Measurements from ENCODE around the gene PLCG1. TPM values are rescaled to one million over a fixed set of nuclear protein-coding genes. Genes with fewer than 3 reads are reported as not detected.

Gene PLCG1
- polyA plus RNA-seq, 1 donor (not counting 4 experiments of a cell fraction or from before 2014, with no cell fraction given): 41.5 TPM

DNA sequence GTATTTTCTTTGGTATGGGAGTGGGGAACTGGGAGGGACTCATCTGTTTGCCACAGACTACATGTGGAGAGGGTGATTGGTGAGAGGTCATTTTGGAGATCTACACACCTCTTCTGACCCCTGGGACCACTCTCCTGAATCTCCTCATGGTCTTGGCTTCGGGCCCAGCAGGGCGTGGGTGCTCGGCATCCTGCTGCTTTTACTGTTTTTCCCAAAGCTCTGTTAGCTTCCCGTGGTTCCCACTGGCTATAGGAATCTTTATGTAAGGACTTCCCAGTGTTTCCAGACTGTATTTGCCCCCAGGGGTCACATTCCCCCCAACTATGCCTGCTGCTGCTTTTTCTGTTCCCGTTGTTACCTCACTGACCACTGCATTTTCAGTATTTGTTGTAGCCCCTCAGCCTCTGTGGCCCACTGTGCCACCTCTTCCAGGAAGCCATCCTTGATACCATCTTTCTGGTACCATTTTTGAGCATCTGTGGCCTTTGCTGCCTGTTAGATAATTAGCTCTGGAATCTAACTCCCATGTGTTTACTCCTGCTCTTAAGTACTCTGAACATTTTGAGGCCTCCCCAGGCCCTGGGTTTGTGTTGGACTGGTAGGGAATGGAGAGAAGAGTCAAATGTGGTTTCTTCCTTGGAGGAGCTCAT, 14.9 kb downstream of the PLCG1 start:
- H3K9me3 ChIP-seq (ENCODE audit: control insufficient read depth, low read depth, low read length): no peaks in the 10 kb centered on the region
- peaks cover 5% of the 10 kb centered on the region for H4K20me1 ChIP-seq (ENCODE audit: control insufficient read depth, extremely low read depth, insufficient read depth, low read length)
- H2AFZ ChIP-seq (ENCODE audit: control insufficient read depth, low read length): no peak overlapping the region
- peaks cover 91% of the 10 kb centered on the region for H3K79me2 ChIP-seq (ENCODE audit: control insufficient read depth, insufficient read depth, low read length)
- FAIRE-seq (no peak), DNase-seq (ENCODE audit: low read depth, low spot score) (no peak)
- TF ChIP-seq, protein P1, sequence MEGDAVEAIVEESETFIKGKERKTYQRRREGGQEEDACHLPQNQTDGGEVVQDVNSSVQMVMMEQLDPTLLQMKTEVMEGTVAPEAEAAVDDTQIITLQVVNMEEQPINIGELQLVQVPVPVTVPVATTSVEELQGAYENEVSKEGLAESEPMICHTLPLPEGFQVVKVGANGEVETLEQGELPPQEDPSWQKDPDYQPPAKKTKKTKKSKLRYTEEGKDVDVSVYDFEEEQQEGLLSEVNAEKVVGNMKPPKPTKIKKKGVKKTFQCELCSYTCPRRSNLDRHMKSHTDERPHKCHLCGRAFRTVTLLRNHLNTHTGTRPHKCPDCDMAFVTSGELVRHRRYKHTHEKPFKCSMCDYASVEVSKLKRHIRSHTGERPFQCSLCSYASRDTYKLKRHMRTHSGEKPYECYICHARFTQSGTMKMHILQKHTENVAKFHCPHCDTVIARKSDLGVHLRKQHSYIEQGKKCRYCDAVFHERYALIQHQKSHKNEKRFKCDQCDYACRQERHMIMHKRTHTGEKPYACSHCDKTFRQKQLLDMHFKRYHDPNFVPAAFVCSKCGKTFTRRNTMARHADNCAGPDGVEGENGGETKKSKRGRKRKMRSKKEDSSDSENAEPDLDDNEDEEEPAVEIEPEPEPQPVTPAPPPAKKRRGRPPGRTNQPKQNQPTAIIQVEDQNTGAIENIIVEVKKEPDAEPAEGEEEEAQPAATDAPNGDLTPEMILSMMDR (optimal IDR thresholded peaks at IDR 0.05 in 1 of 3, IDR thresholded peaks at IDR 0.05 in 1 of 3, conservative IDR thresholded peaks at IDR 0.05 in 1 of 3; ENCODE audit: extremely low read depth in 1 of 3, insufficient read depth in 2 of 3, low read length in 3 of 3): no peak
- no peak overlapping the region for H3K27ac ChIP-seq (ENCODE audit: control insufficient read depth, insufficient read depth, low read length)
- no peak overlapping the region for H3K4me2 ChIP-seq (ENCODE audit: control insufficient read depth, extremely low read depth, insufficient read depth, low read depth, low read length)
- no peak overlapping the region for H3K9ac ChIP-seq (ENCODE audit: control insufficient read depth, extremely low read depth, insufficient read depth, low read length)
- no peaks in the 10 kb centered on the region for H3K36me3 ChIP-seq (ENCODE audit: control insufficient read depth in 2 of 2, extremely low read depth in 1 of 2, insufficient read depth in 2 of 2, low read length in 2 of 2)
- dilution Hi-C loops (cut with MboI; ENCODE audit: extremely low pct_ligation_motif_present, low sequenced_read_pairs): no loop called here
- peaks cover 19% of the 10 kb centered on the region for H3K4me1 ChIP-seq (ENCODE audit: control insufficient read depth, extremely low read depth, insufficient read depth, low read length)
- H3K27me3 ChIP-seq (ENCODE audit: control insufficient read depth, extremely low read depth, insufficient read depth, low read length): no peaks in the 10 kb centered on the region
- H3K4me3 ChIP-seq (ENCODE audit: control insufficient read depth in 2 of 3, extremely low read depth in 1 of 3, insufficient read depth in 2 of 3, low read depth in 1 of 3, low read length in 3 of 3): no peak overlapping the region
- H3K9me1 ChIP-seq (ENCODE audit: control insufficient read depth, extremely low read depth, insufficient read depth, low read length): no peaks in the 10 kb centered on the region

DNA sequence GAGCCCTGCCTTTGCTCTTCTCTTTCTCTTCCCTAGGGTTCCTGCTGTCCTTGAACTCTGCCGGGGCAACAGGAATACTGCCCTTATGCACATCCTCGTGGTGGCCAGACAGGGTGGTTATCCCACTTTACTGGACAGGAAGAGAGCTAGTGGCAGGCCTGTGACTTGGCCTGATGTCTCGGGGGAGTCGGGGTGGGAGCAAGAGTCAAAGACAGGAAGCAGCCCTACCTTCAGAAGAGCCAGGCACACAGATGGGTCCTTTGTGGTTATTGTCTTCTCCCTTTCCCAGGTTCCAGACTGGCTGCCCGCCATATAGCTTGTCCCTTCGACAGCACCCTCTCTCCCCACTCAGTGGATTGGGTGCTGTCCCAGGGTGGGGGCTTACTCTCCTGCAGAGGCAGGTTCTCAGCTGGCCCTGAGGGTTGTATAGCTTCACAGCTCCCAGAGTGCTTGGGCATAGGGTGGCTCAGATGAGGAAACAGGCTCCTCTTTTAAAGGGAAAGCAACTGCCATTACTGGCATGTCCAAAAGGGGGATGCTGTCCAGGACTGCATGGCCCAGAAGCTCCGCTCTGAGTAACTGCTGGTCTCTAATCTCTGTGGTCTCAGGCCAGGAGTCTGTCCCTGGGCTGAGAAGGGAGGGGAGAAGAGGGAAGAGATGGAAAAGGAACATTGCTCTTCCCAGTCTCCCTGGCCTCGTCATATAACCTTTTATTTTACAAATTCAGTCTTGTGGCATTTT, 17.3 kb downstream of the PLCG1 start:
- DNase-seq (ENCODE audit: low read depth, low spot score) (no peak), FAIRE-seq (no peak)
- Histone ChIP-seq H3K36me3 (ENCODE audit: control insufficient read depth in 2 of 2, extremely low read depth in 1 of 2, insufficient read depth in 2 of 2, low read length in 2 of 2) (peaks cover 0 to 6% of the 10 kb centered on the region in 2 experiments), H2AFZ (ENCODE audit: control insufficient read depth, low read length) (no peak overlapping the region), H3K9ac (ENCODE audit: control insufficient read depth, extremely low read depth, insufficient read depth, low read length) (no peak overlapping the region), H3K79me2 (ENCODE audit: control insufficient read depth, insufficient read depth, low read length) (peaks cover 93% of the 10 kb centered on the region), H3K4me1 (ENCODE audit: control insufficient read depth, extremely low read depth, insufficient read depth, low read length) (peaks cover 31% of the 10 kb centered on the region), H3K4me3 (ENCODE audit: control insufficient read depth in 2 of 3, extremely low read depth in 1 of 3, insufficient read depth in 2 of 3, low read depth in 1 of 3, low read length in 3 of 3) (no peak overlapping the region), H3K4me2 (ENCODE audit: control insufficient read depth, extremely low read depth, insufficient read depth, low read depth, low read length) (no peak overlapping the region), H3K27ac (ENCODE audit: control insufficient read depth, insufficient read depth, low read length) (no peak overlapping the region), H3K9me3 (ENCODE audit: control insufficient read depth, low read depth, low read length) (no peaks in the 10 kb centered on the region), H4K20me1 (ENCODE audit: control insufficient read depth, extremely low read depth, insufficient read depth, low read length) (peaks cover 7% of the 10 kb centered on the region), H3K9me1 (ENCODE audit: control insufficient read depth, extremely low read depth, insufficient read depth, low read length) (no peaks in the 10 kb centered on the region), H3K27me3 (ENCODE audit: control insufficient read depth, extremely low read depth, insufficient read depth, low read length) (no peaks in the 10 kb centered on the region)
- TF ChIP-seq, protein P1 (optimal IDR thresholded peaks at IDR 0.05 in 1 of 3, IDR thresholded peaks at IDR 0.05 in 1 of 3, conservative IDR thresholded peaks at IDR 0.05 in 1 of 3; ENCODE audit: extremely low read depth in 1 of 3, insufficient read depth in 2 of 3, low read length in 3 of 3): no peak
- TF ChIP-seq EZH2 (IDR thresholded peaks at IDR 0.05; ENCODE audit: low read length): no peak
- dilution Hi-C loops (cut with MboI; ENCODE audit: extremely low pct_ligation_motif_present, low sequenced_read_pairs): no loop called here
